Activated T-cell treated with anti-CD3 and anti-CD28 coated beads, Interleukin-2, amount 50 U/mL, for 24 hours (primary cell): ENCODE measurements around the gene KRTDAP.

Experiments used
- DNase-seq: peaks from one replicate; pipeline ENCODE4 v3.0.0-alpha.2; 2020
- H3K27ac Mint-ChIP-seq: 2 replicates; pipeline ENCODE4 v1.8.0; 2020; ENCODE audit warnings: mild to moderate bottlenecking, mixed read lengths
- H3K27me3 Mint-ChIP-seq: 2 replicates; pipeline ENCODE4 v1.8.0; 2020; ENCODE audit warnings: mixed read lengths
- H3K36me3 Mint-ChIP-seq: 2 replicates; pipeline ENCODE4 v1.8.0; 2020; ENCODE audit warnings: low read depth, mixed read lengths
- H3K4me1 Mint-ChIP-seq: 2 replicates; pipeline ENCODE4 v1.8.0; 2020; ENCODE audit warnings: low read depth, mixed read lengths
- H3K4me3 Mint-ChIP-seq: 2 replicates; pipeline ENCODE4 v1.8.0; 2020; ENCODE audit warnings: mild to moderate bottlenecking, moderate library complexity, mixed read lengths
- H3K9me3 Mint-ChIP-seq: 2 replicates; pipeline ENCODE4 v1.8.0; 2020; ENCODE audit warnings: mixed read lengths

Gene KRTDAP

DNA sequence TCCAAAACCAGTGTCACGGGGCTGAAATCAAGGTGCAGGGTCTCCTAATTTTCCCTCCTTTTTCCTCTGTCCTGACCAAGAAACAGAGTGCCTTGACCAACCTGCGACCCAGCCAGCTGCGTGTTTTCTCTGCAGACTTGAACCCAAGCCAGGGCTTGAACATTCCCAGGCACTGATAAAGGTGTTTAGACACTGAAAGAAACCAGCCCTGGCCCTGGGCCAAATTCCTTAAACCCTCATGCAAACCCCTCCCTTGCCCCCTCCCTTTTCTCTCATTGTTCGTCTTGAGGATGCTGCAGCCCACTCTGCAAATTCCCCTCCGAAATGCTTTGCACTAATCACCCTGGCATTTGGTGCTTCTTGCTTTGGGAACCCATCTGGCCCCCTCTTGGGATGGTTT, 51.7 kb downstream of the KRTDAP start:
- H3K27me3 Mint-ChIP-seq = peaks cover 21% of the 10 kb centered on the region
- no peak overlapping the region for H3K4me3 Mint-ChIP-seq
- H3K4me1 Mint-ChIP-seq = peaks cover 18% of the 10 kb centered on the region
- DNase-seq = no peak
- no peak overlapping the region for H3K27ac Mint-ChIP-seq
- no peaks in the 10 kb centered on the region for H3K9me3 Mint-ChIP-seq
- no peaks in the 10 kb centered on the region for H3K36me3 Mint-ChIP-seq

DNA sequence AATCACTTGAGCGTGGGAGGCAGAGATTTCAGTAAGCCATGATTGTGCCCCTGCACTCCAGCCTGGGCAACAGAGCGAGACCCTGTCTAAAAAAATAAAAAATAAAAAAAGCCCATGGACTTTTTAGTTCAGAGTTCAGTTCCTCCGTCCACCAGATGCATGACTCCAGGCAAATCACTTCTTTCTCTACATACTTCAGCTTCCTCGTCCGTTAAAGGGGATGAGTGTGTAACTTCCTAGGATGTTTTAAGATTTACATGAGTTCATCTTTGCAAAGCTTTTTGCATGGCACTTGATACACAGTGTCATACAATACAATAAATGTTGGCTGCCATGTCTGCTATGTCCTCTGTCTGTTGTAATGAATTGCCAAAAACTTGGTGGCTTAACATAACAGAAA, 52.2 kb downstream of the KRTDAP start:
- Mint-ChIP-seq H3K27ac (no peak overlapping the region), H3K4me3 (no peak overlapping the region), H3K27me3 (peaks cover 25% of the 10 kb centered on the region), H3K36me3 (no peaks in the 10 kb centered on the region), H3K4me1 (peaks cover 18% of the 10 kb centered on the region), H3K9me3 (no peaks in the 10 kb centered on the region)
- no peak for DNase-seq

DNA sequence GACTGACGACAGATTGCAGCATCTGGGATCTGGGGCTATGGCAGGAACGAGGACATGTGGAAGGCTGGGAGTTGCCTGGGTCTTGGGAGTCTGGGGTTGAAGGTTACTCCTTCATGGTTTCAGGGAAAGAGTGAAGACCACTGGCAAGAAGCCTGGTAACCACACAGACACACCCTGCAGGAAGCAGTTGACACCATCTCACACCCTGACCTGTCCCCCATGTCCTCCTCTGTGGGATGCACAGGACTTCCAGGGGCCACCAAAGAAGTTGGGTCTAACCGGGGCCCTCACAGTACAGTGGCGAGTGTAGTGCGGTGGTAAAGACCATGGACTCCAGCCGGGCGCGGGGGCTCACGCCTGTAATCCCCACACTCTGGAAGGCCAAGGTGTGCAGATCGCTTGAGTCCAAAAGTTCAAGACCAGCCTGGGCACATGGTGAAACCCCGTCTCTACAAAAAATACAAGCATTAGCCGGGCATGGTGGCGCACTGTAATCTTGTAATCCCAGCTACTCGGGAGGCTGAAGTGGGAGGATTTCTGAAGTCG, 52.8 kb downstream of the KRTDAP start:
- Mint-ChIP-seq H3K4me3 (no peak overlapping the region), H3K27me3 (peaks cover 32% of the 10 kb centered on the region), H3K4me1 (peaks cover 18% of the 10 kb centered on the region), H3K27ac (no peak overlapping the region), H3K36me3 (no peaks in the 10 kb centered on the region), H3K9me3 (no peaks in the 10 kb centered on the region)
- no peak for DNase-seq
